HepG2 (cell line): ENCODE measurements around the gene PROX1. TPM values are rescaled to one million over a fixed set of nuclear protein-coding genes. Genes with fewer than 3 reads are reported as not detected.

Experiments
- ATAC-seq: fragments of 200-7000 bp; cut with Tn5 transposase; 3 replicates; pipeline ENCODE4 v1.9.1; 2020; ENCODE audit warnings: mild to moderate bottlenecking, moderate library complexity
- BruUV-seq: library from RNA; stranded (reverse); fragments of 400-500 nt; replicated peaks from 2 replicates; lab custom pipeline; 2021; lab: Mats Ljungman, UMichigan
- CTCF ChIA-PET: fragments of 300-600 bp; formaldehyde crosslinking; extraction: SDS; loops from one replicate; lab custom pipeline; 2021; ENCODE audit warnings: low total read pairs, inconsistent platforms, low intra/inter-chr PET ratio; lab: Yijun Ruan, JAX
- POLR2A ChIA-PET: fragments of 350-600 bp; sonication (Branson Sonifier 250); formaldehyde crosslinking; loops from one replicate; lab custom pipeline; 2020; ENCODE audit warnings: antibody characterized with exemption, inconsistent platforms; lab: Yijun Ruan, JAX
- DNase-seq: peaks from one replicate; pipeline ENCODE4 v3.0.0-alpha.2; 2015; ENCODE audit warnings: low spot score
- FAIRE-seq: peaks from 3 replicates; lab custom pipeline; 2011; peaks lifted over from hg19 to GRCh38; lab: Jason Lieb, UNC
- H2AFZ ChIP-seq: one replicate; pipeline ENCODE4 v1.6.1; 2011; ENCODE audit warnings: low read length, inconsistent platforms
- H3K27ac ChIP-seq: fragments of 300-600 bp; 3 replicates; pipeline ENCODE4 v1.8.0; 2011; ENCODE audit warnings: mixed run types, mild to moderate bottlenecking, mixed read lengths, low read length, inconsistent platforms; ENCODE audit not compliant: insufficient read depth; ENCODE audit errors: extremely low read length
- H3K27me3 ChIP-seq, 2 experiments: fragments of 200-600 bp in 1 of 2; 2 replicates in 1 of 2; 3 replicates in 1 of 2; pipeline versions ENCODE4 v1.6.0 to v1.8.0; 2011; ENCODE audit warnings: low read length in 2 of 2, mild to moderate bottlenecking in 2 of 2, moderate library complexity in 2 of 2, inconsistent platforms in 1 of 2; ENCODE audit not compliant: insufficient read depth in 2 of 2, control insufficient read depth in 1 of 2
- H3K36me3 ChIP-seq, 2 experiments: fragments of 200-600 bp in 1 of 2; replicated peaks in 1 of 2; 2 replicates in 1 of 2; 3 replicates in 1 of 2; pipeline versions ENCODE4 v1.5.1 to v1.8.0; 2011; ENCODE audit warnings: low read length in 2 of 2, inconsistent platforms in 1 of 2; ENCODE audit not compliant: insufficient read depth in 2 of 2, control insufficient read depth in 1 of 2
- H3K4me1 ChIP-seq: 2 replicates; pipeline ENCODE4 v1.5.1; 2012; ENCODE audit warnings: low read length, inconsistent platforms; ENCODE audit not compliant: insufficient read depth
- H3K4me2 ChIP-seq: 2 replicates; pipeline ENCODE4 v1.6.0; 2011; ENCODE audit warnings: low read depth, low read length, inconsistent platforms
- H3K4me3 ChIP-seq, 3 experiments: fragments of 200-600 bp in 1 of 3; sonication (generic), shearing (Covaris generic) in 1 of 3; replicated peaks in 1 of 3; 2 replicates each; pipeline ENCODE4 v1.5.1; 2011 to 2016; ENCODE audit warnings: low read length in 3 of 3, inconsistent platforms in 2 of 3, low read depth in 2 of 3, mild to moderate bottlenecking in 2 of 3, control low read depth in 1 of 3, mixed read lengths in 1 of 3; ENCODE audit not compliant: insufficient read depth in 1 of 3
- H3K79me2 ChIP-seq: one replicate; pipeline ENCODE4 v1.6.1; 2011; ENCODE audit warnings: low read length, inconsistent platforms; ENCODE audit not compliant: insufficient read depth
- H3K9ac ChIP-seq: 2 replicates; pipeline ENCODE4 v1.6.0; 2011; ENCODE audit warnings: mild to moderate bottlenecking, low read depth, low read length, inconsistent platforms; ENCODE audit not compliant: insufficient read depth
- H3K9me3 ChIP-seq: 2 replicates; pipeline ENCODE4 v1.5.1; 2012; ENCODE audit warnings: mild to moderate bottlenecking, low read length
- H4K20me1 ChIP-seq: 2 replicates; pipeline ENCODE4 v1.6.0; 2011; ENCODE audit warnings: inconsistent platforms, mild to moderate bottlenecking, low read length, moderate library complexity; ENCODE audit not compliant: insufficient read depth
- CEBPB ChIP-seq: IDR thresholded peaks from 2 replicates; pipeline ENCODE4 v1.6.1; 2011; ENCODE audit warnings: low read depth, low read length, improper control_type of control experiment, borderline replicate concordance
- CEBPG ChIP-seq: IDR thresholded peaks from 2 replicates; pipeline ENCODE4 v1.6.1; 2016
- FOXA3 ChIP-seq: IDR thresholded peaks from 2 replicates; pipeline ENCODE4 v1.6.1; 2016; ENCODE audit warnings: missing genetic modification reagents, missing compliant biosample characterization
- GATAD2A ChIP-seq: IDR thresholded peaks from 2 replicates; pipeline ENCODE4 v1.6.1; 2016
- HDAC2 ChIP-seq: sonication (generic); formaldehyde crosslinking; IDR thresholded peaks from 2 replicates; pipeline ENCODE4 v1.4.0; 2020; ENCODE audit warnings: missing genetic modification reagents
- HMG20A ChIP-seq: IDR thresholded peaks from 2 replicates; pipeline ENCODE4 v1.6.1; 2016; ENCODE audit warnings: borderline replicate concordance
- HNF4A ChIP-seq: sonication (generic); formaldehyde crosslinking; IDR thresholded peaks from 2 replicates; pipeline ENCODE4 v1.4.0; 2020; ENCODE audit warnings: missing genetic modification reagents
- KDM2A ChIP-seq: sonication (generic); formaldehyde crosslinking; IDR thresholded peaks from 2 replicates; pipeline ENCODE4 v1.4.0; 2020; ENCODE audit warnings: low read depth, missing genetic modification reagents, borderline replicate concordance
- KLF13 ChIP-seq: sonication (generic); formaldehyde crosslinking; IDR thresholded peaks from 2 replicates; pipeline ENCODE4 v1.4.0; 2020; ENCODE audit warnings: mild to moderate bottlenecking, missing genetic modification reagents
- MXI1 ChIP-seq: IDR thresholded peaks from 3 replicates; pipeline ENCODE4 v1.6.1; 2012; ENCODE audit warnings: low read depth, low read length, inconsistent platforms, borderline replicate concordance
- NCOA1 ChIP-seq: sonication (generic); formaldehyde crosslinking; IDR thresholded peaks from 2 replicates; pipeline ENCODE4 v1.9.0; 2021; ENCODE audit warnings: missing genetic modification reagents
- NR2C2 ChIP-seq: sonication (generic); formaldehyde crosslinking; IDR thresholded peaks from 2 replicates; pipeline ENCODE4 v1.4.0; 2020; ENCODE audit warnings: missing genetic modification reagents, mild to moderate bottlenecking, moderate library complexity, borderline replicate concordance
- SUZ12 ChIP-seq: fragments of 150-350 bp; IDR thresholded peaks from 2 replicates; pipeline ENCODE4 v1.6.1; 2014; ENCODE audit warnings: low read depth, low read length
- ZNF644 ChIP-seq: IDR thresholded peaks from 2 replicates; pipeline ENCODE4 v1.6.1; 2016; ENCODE audit warnings: low read depth
- ZNF777 ChIP-seq: sonication (generic); formaldehyde crosslinking; IDR thresholded peaks from 2 replicates; pipeline ENCODE4 v1.4.0; 2020; ENCODE audit warnings: missing genetic modification reagents
- WGBS: methylation state at CpG from one replicate; pipeline ENCODE4 v1.1.6; 2017; ENCODE audit warnings: low lambda C conversion rate; 5-methylcytosine and 5-hydroxymethylcytosine counted together
- in situ Hi-C: cut with HindIII; loops from 2 replicates; pipeline ENCODE4 v1.10.0; 2017; ENCODE audit warnings: low pct_unique_long_range_greater_than_20kb; ENCODE audit not compliant: extremely low pct_ligation_motif_present
- intact Hi-C: fragments of 100-400 bp; cut with micrococcal nuclease; formaldehyde crosslinking; loops from one replicate; pipeline ENCODE4 v1.10.0; 2022; ENCODE audit not compliant: unreplicated experiment
- polyA plus RNA-seq, 8 experiments: library from polyadenylated mRNA; depleted of rRNA in 3 of 8; stranded (reverse) in 7 of 8; unstranded in 1 of 8; fragments of >200 nt; fragmentation: Illumina TruSeq in 4 of 8; extraction: Trizol in 4 of 8; gene quantifications; 2 replicates each; pipeline versions ENCODE4 v1.2.1 to v1.2.3, GENCODE V29; 2011 to 2016; ENCODE audit warnings: low read depth in 4 of 8, missing spikeins in 1 of 8, mixed read lengths in 1 of 8; ENCODE audit not compliant: insufficient read depth in 1 of 8
- total RNA-seq, 5 experiments: library from RNA; depleted of rRNA; stranded (reverse); fragments of >200 nt; fragmentation: Illumina TruSeq; extraction: Trizol; gene quantifications; 2 replicates each; pipeline ENCODE4 v1.2.3, GENCODE V29; 2016; ENCODE audit warnings: low read depth in 1 of 5
- TF ChIP-seq, protein P1 (sequence below): fragments of 450-650 bp; IDR thresholded peaks from 2 replicates; pipeline ENCODE4 v1.6.1; 2016
- TF ChIP-seq, protein P2 (sequence below): IDR thresholded peaks from 2 replicates; pipeline ENCODE4 v1.4.0; 2020; ENCODE audit warnings: mild to moderate bottlenecking, missing genetic modification reagents

The PROX1 gene
- total and polyA plus RNA-seq, 2 of the 13 experiments (the other 11 are each of a cell fraction or from before 2014, with no cell fraction given): 12.3 to 30.2 TPM

DNA sequence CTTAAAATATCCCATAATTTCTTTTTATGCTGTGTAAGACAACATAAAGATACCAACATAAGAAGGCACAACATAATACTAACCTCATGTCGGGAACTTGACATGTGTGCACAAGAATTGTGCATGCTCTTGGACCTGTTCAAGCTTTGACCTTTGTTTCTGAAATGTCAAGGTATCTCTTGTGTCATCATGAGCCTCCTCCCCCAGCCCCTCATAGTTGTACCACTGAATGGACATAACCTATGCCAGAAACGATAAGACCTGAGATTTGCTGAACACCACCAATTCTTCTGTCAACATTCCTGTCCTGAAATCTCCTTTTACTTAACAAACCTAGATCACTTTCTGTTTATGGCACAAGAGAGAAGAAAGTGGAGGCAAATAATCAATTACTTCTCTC is 29.4 kb upstream of the PROX1 start (continued):
- TF ChIP-seq, protein P1, sequence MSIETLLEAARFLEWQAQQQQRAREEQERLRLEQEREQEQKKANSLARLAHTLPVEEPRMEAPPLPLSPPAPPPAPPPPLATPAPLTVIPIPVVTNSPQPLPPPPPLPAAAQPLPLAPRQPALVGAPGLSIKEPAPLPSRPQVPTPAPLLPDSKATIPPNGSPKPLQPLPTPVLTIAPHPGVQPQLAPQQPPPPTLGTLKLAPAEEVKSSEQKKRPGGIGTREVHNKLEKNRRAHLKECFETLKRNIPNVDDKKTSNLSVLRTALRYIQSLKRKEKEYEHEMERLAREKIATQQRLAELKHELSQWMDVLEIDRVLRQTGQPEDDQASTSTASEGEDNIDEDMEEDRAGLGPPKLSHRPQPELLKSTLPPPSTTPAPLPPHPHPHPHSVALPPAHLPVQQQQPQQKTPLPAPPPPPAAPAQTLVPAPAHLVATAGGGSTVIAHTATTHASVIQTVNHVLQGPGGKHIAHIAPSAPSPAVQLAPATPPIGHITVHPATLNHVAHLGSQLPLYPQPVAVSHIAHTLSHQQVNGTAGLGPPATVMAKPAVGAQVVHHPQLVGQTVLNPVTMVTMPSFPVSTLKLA: no peak
- TF ChIP-seq KLF13 (CRISPR knock-in tag) (no peak), MXI1 (no peak)

- WGBS: 86% methylated on average over 2 of the region's 2 CpGs
- intact Hi-C loops: no loop called here
Observed at GRCh38 chr1:213960963-213961362, 26.8 kb upstream of the PROX1 start.

More at GRCh38 chr1:213960963-213961362, 26.8 kb upstream of the PROX1 start:
- Histone ChIP-seq H3K4me3 (no peak overlapping the region), H3K79me2 (no peaks in the 10 kb centered on the region), H3K9me3 (peaks cover 6% of the 10 kb centered on the region; the same call in 1 of the 2 replicates), H3K9ac (no peak overlapping the region), H3K36me3 (no peaks in the 10 kb centered on the region), H4K20me1 (no peaks in the 10 kb centered on the region), H3K27ac (peak overlapping the region; percentile 10), H2AFZ (no peak overlapping the region), H3K4me1 (peaks cover 59% of the 10 kb centered on the region), H3K27me3 (no peaks in the 10 kb centered on the region), H3K4me2 (no peak overlapping the region)
- no TSS peak for BruUV-seq
- no peak for FAIRE-seq
- in situ Hi-C loops: no loop called here
- DNase-seq: no peak
- TF ChIP-seq NCOA1 (CRISPR knock-in tag): no peak
- TF ChIP-seq CEBPG (CRISPR knock-in tag): peak; percentile 47; the same call in 1 of the 2 replicates
- 0 out of 2 replicates have a peak, but pooled peaks have one; percentile 6 for TF ChIP-seq ZNF777 (CRISPR knock-in tag)
- peak; percentile 49 for TF ChIP-seq GATAD2A (CRISPR knock-in tag)
- TF ChIP-seq KDM2A: no peak
- no peak for TF ChIP-seq SUZ12
- TF ChIP-seq HDAC2: peak; percentile 17; the same call in 1 of the 2 replicates
- TF ChIP-seq, protein P2, sequence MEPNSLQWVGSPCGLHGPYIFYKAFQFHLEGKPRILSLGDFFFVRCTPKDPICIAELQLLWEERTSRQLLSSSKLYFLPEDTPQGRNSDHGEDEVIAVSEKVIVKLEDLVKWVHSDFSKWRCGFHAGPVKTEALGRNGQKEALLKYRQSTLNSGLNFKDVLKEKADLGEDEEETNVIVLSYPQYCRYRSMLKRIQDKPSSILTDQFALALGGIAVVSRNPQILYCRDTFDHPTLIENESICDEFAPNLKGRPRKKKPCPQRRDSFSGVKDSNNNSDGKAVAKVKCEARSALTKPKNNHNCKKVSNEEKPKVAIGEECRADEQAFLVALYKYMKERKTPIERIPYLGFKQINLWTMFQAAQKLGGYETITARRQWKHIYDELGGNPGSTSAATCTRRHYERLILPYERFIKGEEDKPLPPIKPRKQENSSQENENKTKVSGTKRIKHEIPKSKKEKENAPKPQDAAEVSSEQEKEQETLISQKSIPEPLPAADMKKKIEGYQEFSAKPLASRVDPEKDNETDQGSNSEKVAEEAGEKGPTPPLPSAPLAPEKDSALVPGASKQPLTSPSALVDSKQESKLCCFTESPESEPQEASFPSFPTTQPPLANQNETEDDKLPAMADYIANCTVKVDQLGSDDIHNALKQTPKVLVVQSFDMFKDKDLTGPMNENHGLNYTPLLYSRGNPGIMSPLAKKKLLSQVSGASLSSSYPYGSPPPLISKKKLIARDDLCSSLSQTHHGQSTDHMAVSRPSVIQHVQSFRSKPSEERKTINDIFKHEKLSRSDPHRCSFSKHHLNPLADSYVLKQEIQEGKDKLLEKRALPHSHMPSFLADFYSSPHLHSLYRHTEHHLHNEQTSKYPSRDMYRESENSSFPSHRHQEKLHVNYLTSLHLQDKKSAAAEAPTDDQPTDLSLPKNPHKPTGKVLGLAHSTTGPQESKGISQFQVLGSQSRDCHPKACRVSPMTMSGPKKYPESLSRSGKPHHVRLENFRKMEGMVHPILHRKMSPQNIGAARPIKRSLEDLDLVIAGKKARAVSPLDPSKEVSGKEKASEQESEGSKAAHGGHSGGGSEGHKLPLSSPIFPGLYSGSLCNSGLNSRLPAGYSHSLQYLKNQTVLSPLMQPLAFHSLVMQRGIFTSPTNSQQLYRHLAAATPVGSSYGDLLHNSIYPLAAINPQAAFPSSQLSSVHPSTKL: peak; percentile 34; the same call in 1 of the 2 replicates
- peak; percentile 33; the same call in 1 of the 2 replicates for TF ChIP-seq CEBPB
- TF ChIP-seq ZNF644: peak; percentile 71; the same call in 1 of the 2 replicates
- 0 out of 2 replicates have a peak, but pooled peaks have one; percentile 11 for TF ChIP-seq FOXA3 (CRISPR knock-in tag)
- 0 out of 2 replicates have a peak, but pooled peaks have one; percentile 15 for TF ChIP-seq NR2C2 (CRISPR knock-in tag)
- 0 out of 2 replicates have a peak, but pooled peaks have one; percentile 30 for TF ChIP-seq HNF4A (CRISPR knock-in tag)
- TF ChIP-seq HMG20A: peak; percentile 37; the same call in 1 of the 2 replicates
- CTCF ChIA-PET: no interaction called here
- ATAC-seq: 0 out of 3 replicates have a peak, but pooled peaks have one; percentile 23
- POLR2A ChIA-PET: interaction anchor here (1.3 to 1.6 kb wide), 3 partner anchors 27 to 90 kb away, joined by 4 to 6 read pairs (median 6); partner anchors contain the start of gene PROX1
